Middle frontal gyrus (tissue), 1 donor: ENCODE measurements around the gene MLST8.
"Not testable (repeated sequence)": the region's sequence is repeated elsewhere in the genome, so short reads cannot be mapped to it uniquely, and the experiment has no call there.

Source experiments
- DNase-seq: peaks from one replicate; pipeline ENCODE4 v3.0.0-alpha.2; 2015; ENCODE audit warnings: low spot score; ENCODE audit errors: extremely low spot score

MLST8 gene

GRCh38 chr16:2231016-2231931, 26.0 kb downstream of the MLST8 start:
- DNase-seq = no peak

- no peak for DNase-seq
Observed at GRCh38 chr16:2232094-2232990, 27.1 kb downstream of the MLST8 start.

- DNase-seq = no peak
Observed at GRCh38 chr16:2233046-2233775, 28.0 kb downstream of the MLST8 start.

GRCh38 chr16:2233872-2234812, 28.9 kb downstream of the MLST8 start:
- no peak for DNase-seq

- no peak for DNase-seq
Observed at GRCh38 chr16:2234813-2235170, 29.5 kb downstream of the MLST8 start.

- no peak for DNase-seq
Observed at GRCh38 chr16:2235234-2235651, 30.0 kb downstream of the MLST8 start.

GRCh38 chr16:2235695-2236336, 30.6 kb downstream of the MLST8 start:
- no peak for DNase-seq

- DNase-seq = no peak
Observed at GRCh38 chr16:2236337-2237101, 31.3 kb downstream of the MLST8 start, which contains the start of gene DNASE1L2. Gene DNASE1L2, plus strand, starts transcription at chr16:2236444. Its CDS starts 373 bp downstream, at chr16:2236817.

- DNase-seq = no peak
Observed at GRCh38 chr16:2237102-2237482, 31.8 kb downstream of the MLST8 start.

GRCh38 chr16:2237493-2238149, 32.4 kb downstream of the MLST8 start:
- DNase-seq = no peak

GRCh38 chr16:2238150-2238837, 33.0 kb downstream of the MLST8 start:
- DNase-seq = no peak

- no peak for DNase-seq
Observed at GRCh38 chr16:2238838-2239675, 33.8 kb downstream of the MLST8 start.

GRCh38 chr16:2240331-2240730, 35.1 kb downstream of the MLST8 start:
- DNase-seq = not testable (repeated sequence)

- DNase-seq = no peak
Observed at GRCh38 chr16:2242598-2242997, 37.3 kb downstream of the MLST8 start.

GRCh38 chr16:2243031-2243528, 37.8 kb downstream of the MLST8 start:
- no peak for DNase-seq

GRCh38 chr16:2243781-2244180, 38.5 kb downstream of the MLST8 start:
- DNase-seq = no peak

- no peak for DNase-seq
Observed at GRCh38 chr16:2244301-2244700, 39.0 kb downstream of the MLST8 start.
